KMS-11 (cell line): Measurements from ENCODE around the gene DCTPP1.
A peak's percentile ranks its signal among the peaks of the same experiment; 100 is the strongest.

ENCODE experiments used
- H2AFZ ChIP-seq: fragments of 200-600 bp; sonication (generic); 2 replicates; pipeline ENCODE4 v1.6.1; 2016; ENCODE audit warnings: antibody characterized with exemption, mixed run types, low read depth
- H3K27ac ChIP-seq: fragments of 200-600 bp; sonication (generic); 2 replicates; pipeline ENCODE4 v1.6.1; 2016; ENCODE audit warnings: mild to moderate bottlenecking, mixed run types
- H3K27me3 ChIP-seq: fragments of 200-600 bp; sonication (generic); 2 replicates; pipeline ENCODE4 v1.6.1; 2017; ENCODE audit warnings: mild to moderate bottlenecking, low read depth, mixed run types, moderate library complexity; ENCODE audit not compliant: insufficient read depth
- H3K36me3 ChIP-seq: fragments of 200-600 bp; sonication (generic); 2 replicates; pipeline ENCODE4 v1.6.1; 2017; ENCODE audit warnings: mild to moderate bottlenecking, mixed run types; ENCODE audit not compliant: insufficient read depth
- H3K4me1 ChIP-seq: fragments of 200-600 bp; sonication (generic); 2 replicates; pipeline ENCODE4 v1.6.1; 2016; ENCODE audit warnings: mild to moderate bottlenecking, low read depth, mixed run types; ENCODE audit not compliant: poor library complexity, severe bottlenecking
- H3K4me2 ChIP-seq: fragments of 200-600 bp; sonication (generic); 2 replicates; pipeline ENCODE4 v1.7.0; 2016; ENCODE audit warnings: mild to moderate bottlenecking, mixed run types
- H3K4me3 ChIP-seq: fragments of 200-600 bp; sonication (generic); IDR thresholded peaks from 2 replicates; pipeline ENCODE4 v1.6.1; 2017; ENCODE audit warnings: low read depth, low read length, mixed read lengths; ENCODE audit not compliant: insufficient read depth
- H3K79me2 ChIP-seq: fragments of 200-600 bp; sonication (generic); 2 replicates; pipeline ENCODE4 v1.6.1; 2016; ENCODE audit warnings: low read depth, mixed run types; ENCODE audit not compliant: insufficient read depth
- H3K9ac ChIP-seq: fragments of 200-600 bp; sonication (generic); 2 replicates; pipeline ENCODE4 v1.6.1; 2016; ENCODE audit warnings: mild to moderate bottlenecking, mixed run types
- H4K20me1 ChIP-seq: fragments of 200-600 bp; sonication (generic); 2 replicates; pipeline ENCODE4 v1.6.1; 2016; ENCODE audit warnings: mild to moderate bottlenecking, mixed run types; ENCODE audit not compliant: insufficient read depth
- CTCF ChIP-seq: fragments of 200-600 bp; sonication (generic); conservative IDR thresholded peaks from 2 replicates; pipeline ENCODE4 v1.6.1; 2017; ENCODE audit warnings: low read depth, mild to moderate bottlenecking, antibody characterized with exemption, low read length, moderate library complexity, mixed read lengths

The DCTPP1 gene

GRCh38 chr16:30395155-30395991, 34.5 kb downstream of the DCTPP1 start, which contains the start of gene ZNF48:
ZNF48 (plus strand) TSS chr16:30395420; CDS start chr16:30395795, 375 bp downstream.
- H4K20me1 ChIP-seq = no peaks in the 10 kb centered on the region
- peak within 1 kb of the TSS; percentile 60 for H3K9ac ChIP-seq
- H3K4me1 ChIP-seq = peaks cover 14% of the 10 kb centered on the region
- H3K4me3 ChIP-seq = no peak within 1 kb of the TSS
- H2AFZ ChIP-seq = peak within 1 kb of the TSS; percentile 87
- H3K4me2 ChIP-seq = peak within 1 kb of the TSS; percentile 93
- TF ChIP-seq CTCF = no peak
- no peaks in the 10 kb centered on the region for H3K27me3 ChIP-seq
- H3K79me2 ChIP-seq = peaks cover 13% of the 10 kb centered on the region; the same call in 1 of the 2 replicates
- H3K27ac ChIP-seq = peak within 1 kb of the TSS; percentile 36; the same call in 1 of the 2 replicates
- H3K36me3 ChIP-seq = 0 out of 2 replicates have a peak, but pooled peaks cover 3% of the 10 kb centered on the region

- Histone ChIP-seq H3K36me3 (0 out of 2 replicates have a peak, but pooled peaks cover 3% of the 10 kb centered on the region), H4K20me1 (no peaks in the 10 kb centered on the region), H3K27ac (no peak overlapping the region), H3K4me2 (peak overlapping the region; percentile 72), H3K27me3 (no peaks in the 10 kb centered on the region), H3K79me2 (peaks cover 13% of the 10 kb centered on the region; the same call in 1 of the 2 replicates), H3K4me1 (peaks cover 14% of the 10 kb centered on the region), H3K4me3 (no peak overlapping the region), H2AFZ (peak overlapping the region; percentile 87), H3K9ac (peak overlapping the region; percentile 60; the same call in 1 of the 2 replicates)
- no peak for TF ChIP-seq CTCF
These were observed 35.2 kb downstream of the DCTPP1 start for GRCh38 chr16:30394592-30395154.

- Histone ChIP-seq H3K36me3 (no peaks in the 10 kb centered on the region), H3K79me2 (0 out of 2 replicates have a peak, but pooled peaks cover 4% of the 10 kb centered on the region), H4K20me1 (no peaks in the 10 kb centered on the region), H3K4me2 (no peak overlapping the region), H3K4me3 (no peak overlapping the region), H2AFZ (no peak overlapping the region), H3K4me1 (no peaks in the 10 kb centered on the region), H3K27ac (no peak overlapping the region), H3K27me3 (no peaks in the 10 kb centered on the region), H3K9ac (no peak overlapping the region)
- no peak for TF ChIP-seq CTCF
These were observed 46.3 kb downstream of the DCTPP1 start for GRCh38 chr16:30383521-30383920.

DNA sequence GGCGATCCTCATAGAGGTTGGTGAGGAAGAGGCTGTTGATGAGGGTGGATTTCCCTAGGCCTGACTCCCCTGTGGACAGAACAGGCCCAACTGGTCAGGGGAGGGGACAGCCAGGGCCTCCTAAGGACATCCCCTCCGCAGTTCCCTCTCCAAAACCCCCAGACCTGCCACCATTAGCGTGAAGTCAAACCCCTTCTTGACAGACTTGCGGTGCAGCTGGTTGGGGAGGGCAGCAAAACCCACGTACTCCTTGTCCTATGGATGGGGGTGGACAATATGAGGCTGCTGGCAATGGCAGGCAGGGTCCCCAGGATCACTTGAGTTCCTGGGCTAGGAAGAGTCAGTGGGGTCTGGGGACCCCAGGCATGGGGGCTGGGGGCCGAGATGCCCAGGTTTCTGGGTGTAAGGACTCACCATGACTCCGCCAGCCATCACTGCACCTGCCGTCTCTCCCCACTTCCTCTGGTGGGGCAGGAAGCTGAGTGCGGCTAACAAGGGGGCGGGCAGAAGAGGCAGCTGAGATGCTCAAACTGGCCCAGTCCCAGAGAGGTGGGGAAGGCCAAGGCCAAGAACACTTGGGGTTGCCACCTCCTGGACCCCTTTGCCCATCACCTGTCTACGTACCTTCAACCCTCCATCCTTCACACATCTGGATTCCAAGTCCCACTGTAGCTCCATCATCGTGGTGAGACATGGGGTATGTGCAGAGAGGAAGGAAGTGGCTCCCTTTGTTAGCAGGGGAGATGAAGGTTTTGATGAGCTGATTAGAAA, 47.5 kb downstream of the DCTPP1 start, which contains the start of gene SEPTIN1:
Gene SEPTIN1, minus strand, starts transcription at position 451 of the 771 bp plus-strand sequence. Its CDS starts 19 bp downstream, at position 432.
- Histone ChIP-seq H3K4me1 (peaks cover 2% of the 10 kb centered on the region), H3K4me3 (no peak within 1 kb of the TSS), H3K4me2 (no peak within 1 kb of the TSS), H3K9ac (no peak within 1 kb of the TSS), H3K27me3 (no peaks in the 10 kb centered on the region), H3K79me2 (0 out of 2 replicates have a peak, but pooled peaks cover 4% of the 10 kb centered on the region), H3K27ac (no peak within 1 kb of the TSS), H3K36me3 (no peaks in the 10 kb centered on the region), H2AFZ (no peak within 1 kb of the TSS), H4K20me1 (no peaks in the 10 kb centered on the region)
- no peak for TF ChIP-seq CTCF
